ENCODE results near the gene PRB2. TPM values are rescaled to one million over a fixed set of nuclear protein-coding genes. Genes with fewer than 3 reads are reported as not detected.

The PRB2 gene
- total RNA-seq, 1 experiment from 2014 or later = not detected

- no peak for DNase-seq
- CTCF ChIA-PET = no interaction called here
- intact Hi-C loops (cut with micrococcal nuclease; ENCODE audit: unreplicated experiment) = no loop called here
- no peak for TF ChIP-seq CTCF (IDR thresholded peaks at IDR 0.05; ENCODE audit: unreplicated experiment)
- no peaks in the 10 kb centered on the region for H3K36me3 Mint-ChIP-seq (ENCODE audit: insufficient read depth, unreplicated experiment)
- peaks cover 28% of the 10 kb centered on the region for H3K27me3 Mint-ChIP-seq (ENCODE audit: unreplicated experiment)
- no peak overlapping the region for H3K27ac Mint-ChIP-seq (ENCODE audit: unreplicated experiment)
- no peaks in the 10 kb centered on the region for H3K4me1 Mint-ChIP-seq (ENCODE audit: low read depth, unreplicated experiment)
- no peaks in the 10 kb centered on the region for H3K9me3 Mint-ChIP-seq (ENCODE audit: low read depth, unreplicated experiment)
- H3K4me3 Mint-ChIP-seq (ENCODE audit: low read depth, unreplicated experiment) = no peak overlapping the region
- BruUV-seq (replicated peaks) = no TSS peak
These were observed 50.9 kb downstream of the PRB2 start for GRCh38 chr12:11344500-11344899.

Other genes with a start within 250 kb of the PRB2 start
- 9.7 and 11.0 TPM in 2 replicates for gene SMIM10L1, start 224.4 kb downstream of the PRB2 start, total RNA-seq (2022)
- gene TAS2R42, start 208.6 kb downstream of the PRB2 start, total RNA-seq (2022) = not detected in 2 replicates
- not detected in 2 replicates for gene PRB3, start 125.9 kb downstream of the PRB2 start, total RNA-seq (2022)
- gene PRB4, start 85.1 kb downstream of the PRB2 start, total RNA-seq (2022) = not detected in 2 replicates